ENCODE results near the gene IKBKE. TPM values are rescaled to one million over a fixed set of nuclear protein-coding genes. Genes with fewer than 3 reads are reported as not detected.

Gene IKBKE
- total RNA-seq, 1 donor from 2014 or later: 14.2 TPM

GRCh38 chr1:206455666-206456344 lies 14.5 kb upstream of the IKBKE start:
- no peak for ATAC-seq

GRCh38 chr1:206456577-206457370 lies 13.5 kb upstream of the IKBKE start:
- ATAC-seq: peak; percentile 87

GRCh38 chr1:206457408-206458120 lies 12.7 kb upstream of the IKBKE start:
- peak; percentile 70 for ATAC-seq

- no peak for ATAC-seq
These were observed 10.6 kb upstream of the IKBKE start for GRCh38 chr1:206459703-206460102.

GRCh38 chr1:206460836-206461426 lies 9.3 kb upstream of the IKBKE start:
- ATAC-seq: no peak

- peak; percentile 67 for ATAC-seq
These were observed 8.4 kb upstream of the IKBKE start for GRCh38 chr1:206461602-206462455.

GRCh38 chr1:206463137-206463536 lies 7.1 kb upstream of the IKBKE start:
- ATAC-seq: peak; percentile 45

- ATAC-seq: no peak
These were observed 6.4 kb upstream of the IKBKE start for GRCh38 chr1:206463911-206464310.

- peak; percentile 41 for ATAC-seq
These were observed 5.8 kb upstream of the IKBKE start for GRCh38 chr1:206464456-206464964.

- ATAC-seq: no peak
These were observed 4.3 kb upstream of the IKBKE start for GRCh38 chr1:206465951-206466350.

GRCh38 chr1:206466840-206467649 lies 3.2 kb upstream of the IKBKE start:
- no peak for ATAC-seq

- no peak for ATAC-seq
These were observed 2.4 kb upstream of the IKBKE start for GRCh38 chr1:206467915-206468314.

GRCh38 chr1:206468571-206468970 lies 1.7 kb upstream of the IKBKE start:
- ATAC-seq: no peak

- peak; percentile 65 for ATAC-seq
These were observed 804 bp upstream of the IKBKE start for GRCh38 chr1:206469411-206469932.

- ATAC-seq: peak; percentile 38
These were observed 577 bp downstream of the IKBKE start for GRCh38 chr1:206470692-206471414.

GRCh38 chr1:206471415-206471801 lies 1.1 kb downstream of the IKBKE start:
- no peak for ATAC-seq

GRCh38 chr1:206472024-206472423 lies 1.7 kb downstream of the IKBKE start:
- no peak for ATAC-seq

GRCh38 chr1:206472454-206472853 lies 2.2 kb downstream of the IKBKE start:
- ATAC-seq: no peak

GRCh38 chr1:206472886-206473285 lies 2.6 kb downstream of the IKBKE start:
- ATAC-seq: no peak

GRCh38 chr1:206476058-206476457 lies 5.8 kb downstream of the IKBKE start:
- ATAC-seq: no peak
